Endothelial cell of umbilical vein (primary cell): ENCODE data around the gene DCLK1. TPM values are rescaled to one million over a fixed set of nuclear protein-coding genes. Genes with fewer than 3 reads are reported as not detected.
A peak's percentile ranks its signal among the peaks of the same experiment; 100 is the strongest.

Source experiments
- BruUV-seq: library from RNA; stranded (reverse); fragments of 400-500 nt; replicated peaks from 2 replicates; lab custom pipeline; 2021; lab: Mats Ljungman, UMichigan
- CTCF ChIA-PET: fragments of 300-600, 350-600 bp; sonication (Branson Sonifier 250); formaldehyde crosslinking; loops from one replicate; lab custom pipeline; 2021; ENCODE audit warnings: antibody characterized with exemption, inconsistent platforms; lab: Charles Lee
- POLR2A ChIA-PET: fragments of 300-600, 350-600 bp; sonication (Branson Sonifier 250); formaldehyde crosslinking; loops from one replicate; lab custom pipeline; 2021; ENCODE audit warnings: antibody characterized with exemption, inconsistent platforms; lab: Charles Lee
- DNase-seq: peaks from one replicate; pipeline ENCODE4 v3.0.0-alpha.2; 2011; ENCODE audit warnings: low read depth, low spot score
- FAIRE-seq: peaks from 2 replicates; lab custom pipeline; 2011; peaks lifted over from hg19 to GRCh38; lab: Jason Lieb, UNC
- H2AFZ ChIP-seq: 2 replicates; pipeline ENCODE4 v1.6.0; 2012; ENCODE audit warnings: low read depth, low read length, control low read depth, inconsistent platforms
- H3K27ac ChIP-seq: 2 replicates; pipeline ENCODE4 v1.5.1; 2011; ENCODE audit warnings: low read depth, mild to moderate bottlenecking, control low read depth, low read length, moderate library complexity; ENCODE audit not compliant: insufficient read depth
- H3K27me3 ChIP-seq, 2 experiments: 2 replicates each; pipeline versions ENCODE4 v1.6.0 to v1.6.1; 2011; ENCODE audit warnings: low read length in 2 of 2, mixed read lengths in 1 of 2; ENCODE audit not compliant: control insufficient read depth in 2 of 2, insufficient read depth in 2 of 2
- H3K36me3 ChIP-seq, 2 experiments: 2 replicates in 1 of 2; 3 replicates in 1 of 2; pipeline ENCODE4 v1.5.1; 2011; ENCODE audit warnings: low read length in 2 of 2, mild to moderate bottlenecking in 1 of 2, moderate library complexity in 1 of 2; ENCODE audit not compliant: control insufficient read depth in 2 of 2, insufficient read depth in 2 of 2; ENCODE audit errors: extremely low read depth in 1 of 2
- H3K4me1 ChIP-seq: 3 replicates; pipeline ENCODE4 v1.5.1; 2011; ENCODE audit warnings: mild to moderate bottlenecking, low read length; ENCODE audit not compliant: control insufficient read depth, insufficient read depth; ENCODE audit errors: extremely low read depth
- H3K4me2 ChIP-seq: 2 replicates; pipeline ENCODE4 v1.6.1; 2011; ENCODE audit warnings: low read length, control low read depth, mixed read lengths; ENCODE audit not compliant: insufficient read depth
- H3K4me3 ChIP-seq, 3 experiments: fragments of 200-600 bp in 1 of 3; sonication (generic), shearing (Covaris generic) in 1 of 3; replicated peaks in 1 of 3; 2 replicates each; pipeline ENCODE4 v1.5.1; 2011 to 2016; ENCODE audit warnings: control low read depth in 3 of 3, low read length in 3 of 3, mild to moderate bottlenecking in 2 of 3, inconsistent platforms in 1 of 3, low read depth in 1 of 3, moderate library complexity in 1 of 3; ENCODE audit not compliant: insufficient read depth in 1 of 3
- H3K79me2 ChIP-seq: 2 replicates; pipeline ENCODE4 v1.6.0; 2012; ENCODE audit warnings: low read length, inconsistent platforms; ENCODE audit not compliant: control insufficient read depth, insufficient read depth
- H3K9ac ChIP-seq: replicated peaks from 2 replicates; pipeline ENCODE3; 2011; ENCODE audit warnings: low read length, control low read depth; ENCODE audit not compliant: insufficient read depth; ENCODE audit errors: extremely low read depth
- H3K9me1 ChIP-seq: replicated peaks from 3 replicates; pipeline ENCODE4 v1.6.0; 2011; ENCODE audit warnings: mild to moderate bottlenecking, low read length; ENCODE audit not compliant: control insufficient read depth, insufficient read depth; ENCODE audit errors: extremely low read depth
- H3K9me3 ChIP-seq: replicated peaks from 2 replicates; pipeline ENCODE4 v1.5.1; 2012; ENCODE audit warnings: low read length, inconsistent platforms; ENCODE audit not compliant: control insufficient read depth, insufficient read depth
- H4K20me1 ChIP-seq: replicated peaks from 2 replicates; pipeline ENCODE3; 2011; ENCODE audit warnings: mild to moderate bottlenecking, low read length; ENCODE audit not compliant: control insufficient read depth, insufficient read depth; ENCODE audit errors: extremely low read depth
- EZH2 ChIP-seq: IDR thresholded peaks from 2 replicates; pipeline ENCODE4 v1.6.1; 2012; ENCODE audit warnings: borderline replicate concordance, low read depth, mild to moderate bottlenecking, moderate library complexity, low read length, inconsistent platforms; ENCODE audit not compliant: severe bottlenecking
- FOS ChIP-seq: IDR thresholded peaks from 2 replicates; pipeline ENCODE4 v1.6.1; 2011; ENCODE audit warnings: mild to moderate bottlenecking, low read length, moderate library complexity, borderline replicate concordance; ENCODE audit not compliant: insufficient read depth
- GATA2 ChIP-seq: IDR thresholded peaks from 2 replicates; pipeline ENCODE4 v1.7.0; 2011; ENCODE audit warnings: low read depth, mild to moderate bottlenecking, moderate library complexity, mixed read lengths, low read length; ENCODE audit not compliant: insufficient read length, insufficient read depth
- JUN ChIP-seq: IDR thresholded peaks from 2 replicates; pipeline ENCODE4 v1.6.1; 2011; ENCODE audit warnings: borderline replicate concordance, low read depth; ENCODE audit not compliant: insufficient read length, insufficient read depth
- MYC ChIP-seq: IDR thresholded peaks from one replicate; pipeline ENCODE4 v1.6.1; 2011; ENCODE audit warnings: mild to moderate bottlenecking, low read depth, low read length
- POLR2A ChIP-seq: IDR thresholded peaks from 2 replicates; pipeline ENCODE4 v1.6.1; 2012; ENCODE audit warnings: low read depth, mild to moderate bottlenecking, control low read depth, low read length
- dilution Hi-C: fragments of 300-500 bp; cut with MboI; formaldehyde crosslinking; loops from one replicate; pipeline ENCODE4 v1.15.0; 2019; ENCODE audit warnings: low sequenced_read_pairs; ENCODE audit not compliant: extremely low pct_ligation_motif_present
- intact Hi-C: fragments of 100-400 bp; cut with micrococcal nuclease; formaldehyde crosslinking; loops from one replicate; pipeline ENCODE4 v1.10.0; 2022
- polyA plus RNA-seq, 4 experiments: library from polyadenylated mRNA; depleted of rRNA in 3 of 4; stranded (reverse) in 3 of 4; unstranded in 1 of 4; fragments of >200 nt; gene quantifications; 2 replicates each; pipeline versions ENCODE4 v1.2.1 to v1.2.3, GENCODE V29; 2011 to 2012; ENCODE audit warnings: missing spikeins in 1 of 4
- total RNA-seq: library from RNA; stranded (reverse); gene quantifications from 2 replicates; pipeline ENCODE4 v1.2.3, GENCODE V29; 2021
- TF ChIP-seq, protein P1 (sequence below): IDR thresholded peaks from 2 replicates; pipeline ENCODE4 v1.6.1; 2011; ENCODE audit not compliant: insufficient read depth, insufficient read length
- TF ChIP-seq, protein P2 (sequence below), 2 donors: IDR thresholded peaks; 1 replicate in 1 of 2; 2 replicates in 1 of 2; pipeline ENCODE4 v1.5.1; 2011; ENCODE audit warnings: low read length in 2 of 2, mild to moderate bottlenecking in 2 of 2, moderate library complexity in 2 of 2, control low read depth in 1 of 2, inconsistent platforms in 1 of 2, low read depth in 1 of 2; ENCODE audit not compliant: insufficient read depth in 1 of 2; ENCODE audit errors: extremely low read depth in 1 of 2

The DCLK1 gene
- total and polyA plus RNA-seq, 2 donors (not counting 3 experiments of a cell fraction or from before 2014, with no cell fraction given), result 0.28 to 3.9 TPM

DNA sequence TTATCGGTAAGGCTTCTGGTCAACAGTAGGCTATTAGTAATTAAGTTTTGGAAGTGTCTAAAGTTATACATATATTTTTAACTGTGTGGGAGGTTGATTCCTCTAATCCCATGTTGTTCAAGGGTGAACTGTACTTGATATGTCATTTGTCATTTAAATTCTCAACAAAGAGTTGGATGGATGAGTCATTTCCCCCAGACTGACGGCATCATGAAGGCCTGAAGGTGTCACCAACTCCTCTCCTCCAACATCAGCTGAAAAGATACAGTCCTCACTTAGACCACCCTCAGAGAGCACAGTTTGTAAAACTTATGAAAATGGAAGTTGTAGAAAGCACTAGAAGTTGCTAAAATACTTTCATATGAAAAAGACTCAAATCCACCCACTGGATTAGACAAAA lies 48.8 kb downstream of the DCLK1 start:
- H2AFZ ChIP-seq, result no peak overlapping the region
- H3K9me1 ChIP-seq, result no peaks in the 10 kb centered on the region
- ChIA-PET CTCF (no interaction called here), POLR2A (no interaction called here)
- DNase-seq, result no peak
- no peak overlapping the region for H3K9ac ChIP-seq
- TF ChIP-seq POLR2A (no peak), JUN (peak; percentile 29), EZH2 (no peak), GATA2 (no peak), MYC (no peak)
- dilution Hi-C loops, result no loop called here
- no peak overlapping the region for H3K27ac ChIP-seq
- FAIRE-seq, result peak; percentile 33
- H3K36me3 ChIP-seq, result no peaks in the 10 kb centered on the region
- BruUV-seq, result no TSS peak
- intact Hi-C loops, result loop anchor here (10.0 kb wide), 1 partner anchor 192 kb away; no protein-coding TSS in a partner anchor
- H4K20me1 ChIP-seq, result no peaks in the 10 kb centered on the region
- H3K4me2 ChIP-seq, result no peak overlapping the region
- no peaks in the 10 kb centered on the region for H3K9me3 ChIP-seq
- H3K4me1 ChIP-seq, result no peaks in the 10 kb centered on the region
- no peaks in the 10 kb centered on the region for H3K27me3 ChIP-seq
- no peak overlapping the region for H3K4me3 ChIP-seq
- H3K79me2 ChIP-seq, result no peaks in the 10 kb centered on the region

DNA sequence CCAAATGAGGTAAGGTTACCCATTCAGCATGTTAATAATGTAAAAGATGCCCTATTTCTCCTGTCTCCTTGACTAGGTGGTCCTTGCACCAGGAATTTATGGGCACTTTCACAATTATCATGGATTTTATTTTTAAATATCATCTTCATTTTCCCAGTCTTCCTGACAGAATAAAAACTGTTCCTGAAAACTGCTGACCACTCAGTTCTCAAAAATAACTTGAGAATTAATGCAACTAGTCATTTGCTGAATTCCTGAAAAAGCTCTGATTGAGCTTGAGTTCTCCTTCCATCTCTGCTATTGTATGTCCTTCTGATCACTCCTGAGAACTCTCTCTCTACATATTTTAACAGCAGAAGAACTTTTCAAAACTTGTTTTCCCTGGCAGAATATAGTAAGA lies 55.0 kb downstream of the DCLK1 start:
- dilution Hi-C loops, result no loop called here
- DNase-seq (no peak), FAIRE-seq (no peak)
- Histone ChIP-seq H3K9me3 (no peaks in the 10 kb centered on the region), H3K4me3 (no peak overlapping the region), H3K27me3 (no peaks in the 10 kb centered on the region), H3K9ac (no peak overlapping the region), H3K4me1 (no peaks in the 10 kb centered on the region), H3K27ac (no peak overlapping the region), H4K20me1 (no peaks in the 10 kb centered on the region), H3K9me1 (no peaks in the 10 kb centered on the region), H3K4me2 (no peak overlapping the region), H3K79me2 (no peaks in the 10 kb centered on the region), H2AFZ (no peak overlapping the region), H3K36me3 (no peaks in the 10 kb centered on the region)
- POLR2A ChIA-PET, result no interaction called here
- BruUV-seq, result no TSS peak
- intact Hi-C loops, result no loop called here
- TF ChIP-seq, protein P1, sequence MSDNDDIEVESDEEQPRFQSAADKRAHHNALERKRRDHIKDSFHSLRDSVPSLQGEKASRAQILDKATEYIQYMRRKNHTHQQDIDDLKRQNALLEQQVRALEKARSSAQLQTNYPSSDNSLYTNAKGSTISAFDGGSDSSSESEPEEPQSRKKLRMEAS, result no peak
- TF ChIP-seq FOS, result no peak
- TF ChIP-seq GATA2, result no peak
- TF ChIP-seq POLR2A, result no peak
- TF ChIP-seq, protein P2, sequence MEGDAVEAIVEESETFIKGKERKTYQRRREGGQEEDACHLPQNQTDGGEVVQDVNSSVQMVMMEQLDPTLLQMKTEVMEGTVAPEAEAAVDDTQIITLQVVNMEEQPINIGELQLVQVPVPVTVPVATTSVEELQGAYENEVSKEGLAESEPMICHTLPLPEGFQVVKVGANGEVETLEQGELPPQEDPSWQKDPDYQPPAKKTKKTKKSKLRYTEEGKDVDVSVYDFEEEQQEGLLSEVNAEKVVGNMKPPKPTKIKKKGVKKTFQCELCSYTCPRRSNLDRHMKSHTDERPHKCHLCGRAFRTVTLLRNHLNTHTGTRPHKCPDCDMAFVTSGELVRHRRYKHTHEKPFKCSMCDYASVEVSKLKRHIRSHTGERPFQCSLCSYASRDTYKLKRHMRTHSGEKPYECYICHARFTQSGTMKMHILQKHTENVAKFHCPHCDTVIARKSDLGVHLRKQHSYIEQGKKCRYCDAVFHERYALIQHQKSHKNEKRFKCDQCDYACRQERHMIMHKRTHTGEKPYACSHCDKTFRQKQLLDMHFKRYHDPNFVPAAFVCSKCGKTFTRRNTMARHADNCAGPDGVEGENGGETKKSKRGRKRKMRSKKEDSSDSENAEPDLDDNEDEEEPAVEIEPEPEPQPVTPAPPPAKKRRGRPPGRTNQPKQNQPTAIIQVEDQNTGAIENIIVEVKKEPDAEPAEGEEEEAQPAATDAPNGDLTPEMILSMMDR (IDR thresholded peaks at IDR 0.05; ENCODE audit: extremely low read depth in 1 of 2, insufficient read depth in 1 of 2, low read depth in 1 of 2, low read length in 2 of 2), result no peak
- no peak for TF ChIP-seq MYC
- CTCF ChIA-PET, result interaction anchor here (0.6 kb wide), 1 partner anchor 792 kb away, joined by 3 read pairs; no protein-coding TSS in a partner anchor
